ENCODE results near the gene TAS2R46. TPM values are rescaled to one million over a fixed set of nuclear protein-coding genes. Genes with fewer than 3 reads are reported as not detected.

Gene TAS2R46
- total RNA-seq, 1 experiment from 2014 or later, result 6.3 TPM

Small RNAs within 50 kb of the gene (small RNA-seq; reads per million reads assigned to genes)
- gene AC018630.1, result not detected

Other genes starting within 250 kb of the TAS2R46 start
- gene TAS2R10, start 235.9 kb downstream of the TAS2R46 start, total RNA-seq (2014; rRNA removed; shearing (Covaris generic); ENCODE audit: low replicate concordance), result 1.5 and 7.3 TPM in 2 replicates
- gene PRR4, start 212.8 kb downstream of the TAS2R46 start, total RNA-seq (2014; rRNA removed; shearing (Covaris generic); ENCODE audit: low replicate concordance), result 5.7 and 12.7 TPM in 2 replicates
- 27.7 and 64.5 TPM in 2 replicates for gene PRH1, start 178.0 kb downstream of the TAS2R46 start, total RNA-seq (2014; rRNA removed; shearing (Covaris generic); ENCODE audit: low replicate concordance)
- 3.2 and 8.9 TPM in 2 replicates for gene TAS2R13, start 152.7 kb downstream of the TAS2R46 start, total RNA-seq (2014; rRNA removed; shearing (Covaris generic); ENCODE audit: low replicate concordance)
- not detected in 2 replicates for gene PRH2, start 133.1 kb downstream of the TAS2R46 start, total RNA-seq (2014; rRNA removed; shearing (Covaris generic); ENCODE audit: low replicate concordance)
- 3.9 and 12.6 TPM in 2 replicates for gene TAS2R14, start 123.0 kb downstream of the TAS2R46 start, total RNA-seq (2014; rRNA removed; shearing (Covaris generic); ENCODE audit: low replicate concordance)
- 3.9 and 12.0 TPM in 2 replicates for gene TAS2R50, start 75.4 kb downstream of the TAS2R46 start, total RNA-seq (2014; rRNA removed; shearing (Covaris generic); ENCODE audit: low replicate concordance)
- gene TAS2R20, start 64.0 kb downstream of the TAS2R46 start, total RNA-seq (2014; rRNA removed; shearing (Covaris generic); ENCODE audit: low replicate concordance), result 4.0 and 18.2 TPM in 2 replicates
- gene TAS2R19, start 39.7 kb downstream of the TAS2R46 start, total RNA-seq (2014; rRNA removed; shearing (Covaris generic); ENCODE audit: low replicate concordance), result 3.5 and 16.4 TPM in 2 replicates
- gene TAS2R31, start 30.9 kb downstream of the TAS2R46 start, total RNA-seq (2014; rRNA removed; shearing (Covaris generic); ENCODE audit: low replicate concordance), result 9.5 and 18.0 TPM in 2 replicates
- gene TAS2R43, start 30.0 kb upstream of the TAS2R46 start, total RNA-seq (2014; rRNA removed; shearing (Covaris generic); ENCODE audit: low replicate concordance), result 0.90 and 7.6 TPM in 2 replicates
- 6.0 and 13.9 TPM in 2 replicates for gene TAS2R30, start 72.3 kb upstream of the TAS2R46 start, total RNA-seq (2014; rRNA removed; shearing (Covaris generic); ENCODE audit: low replicate concordance)
- gene SMIM10L1, start 108.9 kb upstream of the TAS2R46 start, total RNA-seq (2014; rRNA removed; shearing (Covaris generic); ENCODE audit: low replicate concordance), result 4.9 and 9.0 TPM in 2 replicates
- not detected in 2 replicates for gene TAS2R42, start 124.6 kb upstream of the TAS2R46 start, total RNA-seq (2014; rRNA removed; shearing (Covaris generic); ENCODE audit: low replicate concordance)
- not detected in 2 replicates for gene PRB3, start 207.4 kb upstream of the TAS2R46 start, total RNA-seq (2014; rRNA removed; shearing (Covaris generic); ENCODE audit: low replicate concordance)
- gene PRB4, start 248.1 kb upstream of the TAS2R46 start, total RNA-seq (2014; rRNA removed; shearing (Covaris generic); ENCODE audit: low replicate concordance), result not detected in 2 replicates